ENCODE results near the gene SPATA33.
"Not testable (repeated sequence)": the region's sequence is repeated elsewhere in the genome, so short reads cannot be mapped to it uniquely, and the experiment has no call there.

SPATA33 gene

GRCh38 chr16:89670496-89671431, 13.1 kb downstream of the SPATA33 start:
- no peaks in the 10 kb centered on the region for H3K27me3 ChIP-seq (ENCODE audit: insufficient read depth, insufficient read length)
- H3K9ac ChIP-seq (ENCODE audit: insufficient read length, low read depth) = no peak overlapping the region
- peaks cover 44% of the 10 kb centered on the region for H3K36me3 ChIP-seq (ENCODE audit: insufficient read depth, insufficient read length, low read length)
- H3K4me3 ChIP-seq (ENCODE audit: insufficient read length, low read depth) = no peak overlapping the region
- TF ChIP-seq YY1 (IDR thresholded peaks at IDR 0.05; ENCODE audit: insufficient read depth, insufficient read length) (no peak), ZNF274 (IDR thresholded peaks at IDR 0.05; ENCODE audit: low read depth, low read length) (no peak)
- no peak for DNase-seq (ENCODE audit: low read depth, low spot score)
- H3K9me3 ChIP-seq (ENCODE audit: insufficient read depth, low read length) = peaks cover 14% of the 10 kb centered on the region; the same call in 1 of the 2 replicates
- H3K4me1 ChIP-seq (ENCODE audit: insufficient read depth, insufficient read length) = peaks cover 8% of the 10 kb centered on the region

- not testable (repeated sequence) for H3K9me3 ChIP-seq (ENCODE audit: insufficient read depth, low read length); H3K4me3 ChIP-seq (ENCODE audit: insufficient read length, low read depth); H3K4me1 ChIP-seq (ENCODE audit: insufficient read depth, insufficient read length); H3K9ac ChIP-seq (ENCODE audit: insufficient read length, low read depth); DNase-seq (ENCODE audit: low read depth, low spot score); H3K27me3 ChIP-seq (ENCODE audit: insufficient read depth, insufficient read length)
- H3K36me3 ChIP-seq (ENCODE audit: insufficient read depth, insufficient read length, low read length) = peaks cover 36% of the 10 kb centered on the region
These were observed 13.9 kb downstream of the SPATA33 start for GRCh38 chr16:89671565-89671964.

- Histone ChIP-seq H3K27me3 (ENCODE audit: insufficient read depth, insufficient read length) (no peaks in the 10 kb centered on the region), H3K4me3 (ENCODE audit: insufficient read length, low read depth) (no peak overlapping the region), H3K36me3 (ENCODE audit: insufficient read depth, insufficient read length, low read length) (peaks cover 36% of the 10 kb centered on the region), H3K4me1 (ENCODE audit: insufficient read depth, insufficient read length) (peaks cover 8% of the 10 kb centered on the region), H3K9me3 (ENCODE audit: insufficient read depth, low read length) (peaks cover 13% of the 10 kb centered on the region), H3K9ac (ENCODE audit: insufficient read length, low read depth) (no peak overlapping the region)
- no peak for TF ChIP-seq SUZ12 (IDR thresholded peaks at IDR 0.05; ENCODE audit: extremely low read depth, insufficient read depth, insufficient read length)
- TF ChIP-seq ZNF274 (IDR thresholded peaks at IDR 0.05; ENCODE audit: low read depth, low read length) = no peak
- no peak for TF ChIP-seq YY1 (IDR thresholded peaks at IDR 0.05; ENCODE audit: insufficient read depth, insufficient read length)
- DNase-seq (ENCODE audit: low read depth, low spot score) = no peak
These were observed 14.7 kb downstream of the SPATA33 start for GRCh38 chr16:89672177-89672941.

- no peak for DNase-seq (ENCODE audit: low read depth, low spot score)
- Histone ChIP-seq H3K4me3 (ENCODE audit: insufficient read length, low read depth) (no peak overlapping the region), H3K4me1 (ENCODE audit: insufficient read depth, insufficient read length) (no peaks in the 10 kb centered on the region), H3K36me3 (ENCODE audit: insufficient read depth, insufficient read length, low read length) (peaks cover 26% of the 10 kb centered on the region), H3K9ac (ENCODE audit: insufficient read length, low read depth) (no peak overlapping the region), H3K27me3 (ENCODE audit: insufficient read depth, insufficient read length) (no peaks in the 10 kb centered on the region), H3K9me3 (ENCODE audit: insufficient read depth, low read length) (peaks cover 61% of the 10 kb centered on the region)
- TF ChIP-seq YY1 (IDR thresholded peaks at IDR 0.05; ENCODE audit: insufficient read depth, insufficient read length) = no peak
These were observed 20.6 kb downstream of the SPATA33 start for GRCh38 chr16:89678258-89678657.

GRCh38 chr16:89685916-89686315, 28.3 kb downstream of the SPATA33 start:
- no peak for TF ChIP-seq ZNF274 (IDR thresholded peaks at IDR 0.05; ENCODE audit: low read depth, low read length)
- TF ChIP-seq YY1 (IDR thresholded peaks at IDR 0.05; ENCODE audit: insufficient read depth, insufficient read length) = no peak
- no peak for TF ChIP-seq SUZ12 (IDR thresholded peaks at IDR 0.05; ENCODE audit: extremely low read depth, insufficient read depth, insufficient read length)
- DNase-seq (ENCODE audit: low read depth, low spot score) = no peak
- Histone ChIP-seq H3K36me3 (ENCODE audit: insufficient read depth, insufficient read length, low read length) (peaks cover 51% of the 10 kb centered on the region), H3K4me1 (ENCODE audit: insufficient read depth, insufficient read length) (peaks cover 8% of the 10 kb centered on the region), H3K4me3 (ENCODE audit: insufficient read length, low read depth) (no peak overlapping the region), H3K9me3 (ENCODE audit: insufficient read depth, low read length) (peaks cover 37% of the 10 kb centered on the region; the same call in 1 of the 2 replicates), H3K9ac (ENCODE audit: insufficient read length, low read depth) (no peak overlapping the region), H3K27me3 (ENCODE audit: insufficient read depth, insufficient read length) (no peaks in the 10 kb centered on the region)

- H3K4me3 ChIP-seq (ENCODE audit: insufficient read length, low read depth) = peak within 1 kb of the TSS; percentile 97
- H3K9me3 ChIP-seq (ENCODE audit: insufficient read depth, low read length) = peaks cover 31% of the 10 kb centered on the region; the same call in 1 of the 2 replicates
- peaks cover 13% of the 10 kb centered on the region for H3K4me1 ChIP-seq (ENCODE audit: insufficient read depth, insufficient read length)
- H3K27me3 ChIP-seq (ENCODE audit: insufficient read depth, insufficient read length) = no peaks in the 10 kb centered on the region
- H3K36me3 ChIP-seq (ENCODE audit: insufficient read depth, insufficient read length, low read length) = peaks cover 50% of the 10 kb centered on the region
- peak within 1 kb of the TSS; percentile 99 for H3K9ac ChIP-seq (ENCODE audit: insufficient read length, low read depth)
- DNase-seq (ENCODE audit: low read depth, low spot score) = peak; percentile 88
- TF ChIP-seq ZNF274 (IDR thresholded peaks at IDR 0.05; ENCODE audit: low read depth, low read length) (no peak), YY1 (IDR thresholded peaks at IDR 0.05; ENCODE audit: insufficient read depth, insufficient read length) (peak; percentile 54)
These were observed 29.0 kb downstream of the SPATA33 start, which contains the start of gene CDK10 for GRCh38 chr16:89686520-89687091. Gene CDK10, plus strand, starts transcription at chr16:89686689. Its CDS starts 22 bp downstream, at chr16:89686711.
